ENCODE data around the gene CRYM. TPM values are rescaled to one million over a fixed set of nuclear protein-coding genes. Genes with fewer than 3 reads are reported as not detected.
"Not testable (repeated sequence)": the region's sequence is repeated elsewhere in the genome, so short reads cannot be mapped to it uniquely, and the experiment has no call there.

CRYM gene
- 7.2 TPM for total RNA-seq

DNA sequence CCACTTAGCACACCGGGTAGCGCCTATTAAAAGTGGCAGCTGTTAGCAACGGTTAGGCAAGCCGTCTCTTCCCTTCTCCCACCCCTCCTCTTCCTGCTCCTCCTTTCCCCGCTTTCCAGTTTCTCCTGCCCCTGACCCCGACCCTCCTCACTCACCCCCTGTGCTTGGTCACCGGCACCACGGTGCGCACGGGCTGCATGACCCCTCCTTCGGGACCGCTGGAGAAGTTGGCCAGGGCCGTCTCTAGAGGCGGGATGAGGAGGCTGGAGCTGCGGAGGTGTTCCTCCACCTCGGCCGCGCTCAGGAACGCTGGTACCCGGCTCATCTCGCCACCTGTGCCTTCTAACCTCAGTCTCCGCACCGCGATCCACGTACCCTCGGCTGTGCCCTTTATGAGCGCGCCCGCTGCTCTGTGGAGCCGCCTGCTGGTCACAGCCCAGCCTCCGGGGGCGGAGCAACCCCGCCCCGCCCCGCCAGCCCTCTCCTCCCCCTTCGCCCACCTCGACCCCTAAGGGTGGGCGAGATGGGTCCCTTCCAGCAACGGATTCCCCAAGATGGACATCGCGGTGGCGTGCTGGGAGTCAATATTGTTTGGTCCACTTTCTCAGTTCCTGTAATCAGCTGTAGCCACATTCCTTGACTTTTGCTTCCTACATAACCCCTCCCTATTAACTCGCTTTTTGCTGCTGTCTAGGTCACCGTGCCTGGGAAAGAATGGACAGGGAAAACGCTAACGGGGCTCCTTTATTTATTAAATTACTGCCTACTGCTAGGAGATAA is at the start of gene CRYM:
Gene CRYM (minus strand): TSS at position 364 of the 780 bp plus-strand sequence. CDS start 39 bp downstream, at position 325.
- DNase-seq (ENCODE audit: low spot score) (peak; percentile 79), ATAC-seq (peak; percentile 99)

GRCh38 chr16:21327046-21327445 is 49.0 kb upstream of the CRYM start:
- ATAC-seq (no peak), DNase-seq (ENCODE audit: low spot score) (no peak)

DNA sequence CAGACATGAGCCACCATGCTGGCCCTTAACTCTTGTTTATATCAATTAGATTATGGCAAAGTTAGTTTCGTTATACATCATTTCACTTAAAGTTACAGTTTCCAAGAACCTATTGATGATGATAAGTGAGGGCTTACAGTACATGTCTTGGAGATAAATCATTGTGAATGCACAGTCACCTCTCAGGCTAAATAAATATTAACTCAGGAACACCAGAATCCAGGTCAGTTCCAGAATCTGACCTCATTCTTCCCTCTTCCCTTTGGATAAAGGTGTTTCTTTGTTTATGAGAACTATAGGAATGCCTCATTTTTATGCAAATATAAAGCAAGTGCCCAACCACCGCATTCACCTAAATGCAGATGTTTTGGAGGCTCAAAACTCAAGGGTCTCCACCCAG is 48.4 kb upstream of the CRYM start:
- DNase-seq (ENCODE audit: low spot score) (no peak), ATAC-seq (peak; percentile 55)

DNA sequence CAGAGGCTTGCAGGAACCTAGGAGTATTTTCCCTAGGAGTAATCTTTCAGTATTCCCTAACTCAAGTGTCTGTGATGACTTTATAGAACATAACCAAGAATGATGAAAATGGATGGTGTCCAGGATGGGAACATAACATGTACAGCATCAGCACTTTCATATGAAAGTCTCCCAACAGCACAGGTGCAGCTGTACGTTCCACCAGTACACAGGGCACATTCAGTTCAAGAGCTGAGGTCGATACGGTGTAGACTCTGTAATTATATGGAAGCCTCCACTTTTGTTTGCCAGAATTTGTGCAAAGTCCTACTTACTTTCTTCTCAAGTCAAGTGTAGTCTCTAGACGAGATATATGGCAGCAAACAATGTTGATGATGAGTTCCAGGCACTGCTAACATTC is 46.2 kb upstream of the CRYM start:
- DNase-seq (ENCODE audit: low spot score) (no peak), ATAC-seq (no peak)

GRCh38 chr16:21322251-21322650 is 44.2 kb upstream of the CRYM start:
- DNase-seq (ENCODE audit: low spot score); ATAC-seq: not testable (repeated sequence)

DNA sequence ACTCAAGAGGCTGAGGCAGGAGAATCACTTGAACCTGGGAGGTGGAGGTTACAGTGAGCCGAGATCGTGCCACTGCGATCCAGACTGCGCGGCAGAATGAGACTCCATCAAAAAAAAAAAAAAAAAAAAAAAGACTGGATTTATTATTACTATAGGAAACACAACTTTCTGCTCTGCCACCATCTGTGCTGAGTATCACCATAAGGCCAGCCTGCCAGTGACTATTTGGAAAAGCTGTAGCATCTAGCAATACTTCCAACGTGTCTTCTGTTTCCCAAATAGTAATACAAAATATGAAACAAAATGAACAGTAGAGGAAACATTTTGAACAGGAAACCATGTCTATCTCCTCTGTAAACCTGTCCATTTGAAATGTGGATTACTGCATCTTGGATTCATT is 43.6 kb upstream of the CRYM start:
- no peak for ATAC-seq

DNA sequence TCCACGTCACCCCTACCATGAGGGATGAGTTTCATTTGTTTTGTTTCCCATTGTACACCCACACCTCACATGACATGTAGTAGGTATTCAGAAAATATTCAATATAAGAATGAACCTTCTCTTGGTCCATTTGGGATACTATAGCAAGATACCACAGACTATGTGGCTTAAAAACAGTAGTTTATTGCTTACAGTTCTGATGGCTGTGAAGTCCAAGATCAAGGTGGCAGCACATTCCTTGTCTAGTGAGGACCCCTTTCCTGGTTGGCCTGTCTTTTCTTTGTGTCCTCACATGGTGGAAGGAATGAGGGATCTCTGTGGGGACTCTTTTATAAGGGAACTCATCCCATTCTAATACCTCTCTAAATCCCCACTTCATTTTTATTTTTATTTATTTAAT is 36.2 kb upstream of the CRYM start:
- DNase-seq (ENCODE audit: low spot score) (no peak), ATAC-seq (no peak)

More for the DNA sequence above, 43.6 kb upstream of the CRYM start:
- no peak for DNase-seq (ENCODE audit: low spot score)

GRCh38 chr16:21312863-21313372 is 34.8 kb upstream of the CRYM start:
- not testable (repeated sequence) for DNase-seq (ENCODE audit: low spot score); ATAC-seq

DNA sequence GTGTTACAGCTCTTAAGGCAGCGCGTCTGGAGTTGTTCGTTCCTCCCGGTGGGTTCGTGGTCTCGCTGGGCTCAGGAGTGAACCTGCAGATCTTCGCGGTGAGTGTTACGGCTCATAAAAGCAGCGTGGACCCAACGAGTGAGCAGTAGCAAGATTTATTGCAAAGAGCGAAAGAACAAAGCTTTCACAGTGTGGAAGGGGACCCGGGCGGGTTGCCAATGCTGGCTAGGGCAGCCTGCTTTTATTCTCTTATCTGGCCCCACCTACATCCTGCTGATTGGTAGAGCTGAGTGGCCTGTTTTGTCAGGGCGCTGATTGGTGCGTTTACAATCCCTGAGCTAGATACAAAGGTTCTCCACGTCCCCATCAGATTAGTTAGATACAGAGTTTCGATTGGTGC is 34.0 kb upstream of the CRYM start:
- DNase-seq (ENCODE audit: low spot score); ATAC-seq: not testable (repeated sequence)

GRCh38 chr16:21306712-21307111 is 28.6 kb upstream of the CRYM start:
- DNase-seq (ENCODE audit: low spot score); ATAC-seq: not testable (repeated sequence)

DNA sequence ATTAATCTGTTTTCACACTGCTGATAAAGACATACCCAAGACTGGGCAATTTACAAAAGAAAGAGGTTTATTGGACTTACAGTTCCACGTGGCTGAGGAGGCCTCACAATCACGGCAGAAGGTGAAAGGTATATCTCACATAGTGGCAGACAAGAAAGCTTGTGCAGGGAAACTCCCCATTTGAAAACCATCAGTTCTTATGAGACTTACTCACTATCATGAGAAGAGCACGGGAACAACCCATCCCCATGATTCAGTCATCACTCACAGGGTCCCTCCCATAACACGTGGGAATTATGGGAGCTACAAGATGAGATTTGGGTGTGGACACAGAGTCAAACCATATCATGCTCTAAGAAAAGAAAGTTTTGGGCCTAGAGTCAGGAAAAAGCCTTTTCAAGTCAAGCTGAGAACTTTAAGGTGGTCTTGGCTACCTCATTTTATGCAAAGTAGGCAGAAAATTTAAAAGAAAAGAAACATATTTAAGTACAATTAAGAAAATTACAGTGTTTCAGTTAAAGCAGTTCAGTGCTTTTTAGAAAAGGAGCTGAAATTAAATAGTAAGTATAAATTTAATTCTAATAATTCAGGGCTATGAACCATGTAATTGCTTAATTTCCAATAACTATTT is 24.9 kb upstream of the CRYM start:
- DNase-seq (ENCODE audit: low spot score) (no peak), ATAC-seq (no peak)

GRCh38 chr16:21302454-21302853 is 24.4 kb upstream of the CRYM start:
- DNase-seq (ENCODE audit: low spot score) = no peak
- ATAC-seq = no peak

- DNase-seq (ENCODE audit: low spot score) (no peak), ATAC-seq (peak; percentile 2)
These were observed 23.8 kb upstream of the CRYM start for GRCh38 chr16:21301895-21302291.

- peak; percentile 79 for ATAC-seq
- DNase-seq (ENCODE audit: low spot score) = peak; percentile 75
These were observed 23.2 kb upstream of the CRYM start for GRCh38 chr16:21301168-21301894.

DNA sequence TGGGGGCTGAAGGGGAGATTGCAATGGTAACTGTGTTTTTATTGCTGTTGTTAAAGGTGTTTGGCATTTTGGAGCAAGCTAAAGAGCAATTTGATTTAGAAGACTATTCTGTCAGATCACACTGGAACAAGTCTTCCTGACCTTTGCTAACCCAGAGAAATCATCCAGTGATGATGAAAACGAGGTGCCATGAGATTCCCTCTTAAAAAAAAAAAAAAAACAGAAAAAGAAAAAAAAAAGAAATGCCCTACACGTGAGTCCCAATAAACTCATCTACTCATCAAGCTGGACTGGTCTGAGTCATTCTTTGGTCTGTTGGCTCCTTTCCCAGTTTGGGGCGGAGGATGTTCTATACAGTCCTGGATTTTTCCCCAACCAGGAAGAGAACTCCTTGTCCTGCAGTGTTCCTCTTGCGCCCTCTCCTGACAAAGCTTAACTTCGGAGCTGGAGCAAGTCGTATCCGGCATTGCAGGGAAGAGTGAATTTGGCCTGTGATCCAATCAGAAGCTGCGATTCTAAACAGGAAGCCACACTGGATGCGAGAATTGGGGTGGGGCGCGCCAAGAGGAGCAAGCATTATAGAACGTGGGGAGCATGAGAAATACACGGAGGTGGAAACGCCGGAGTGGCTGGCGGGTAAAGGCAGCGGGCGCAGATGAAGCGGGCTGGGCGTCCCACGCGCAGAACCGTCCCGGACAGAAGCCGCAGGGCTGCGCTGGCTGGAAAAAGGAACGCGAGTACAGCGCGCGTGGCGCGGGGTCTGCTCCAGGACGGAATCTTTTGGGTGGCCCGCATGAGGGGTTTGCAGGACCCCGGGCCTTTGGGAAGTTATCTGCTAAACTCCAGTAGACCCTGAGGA is 22.4 kb upstream of the CRYM start:
- ATAC-seq = peak; percentile 92
- DNase-seq (ENCODE audit: low spot score) = peak; percentile 96

- DNase-seq (ENCODE audit: low spot score); ATAC-seq: not testable (repeated sequence)
These were observed 11.7 kb upstream of the CRYM start for GRCh38 chr16:21289789-21290188.

- no peak for ATAC-seq
- DNase-seq (ENCODE audit: low spot score) = no peak
These were observed 7.2 kb upstream of the CRYM start for GRCh38 chr16:21285314-21285713.

DNA sequence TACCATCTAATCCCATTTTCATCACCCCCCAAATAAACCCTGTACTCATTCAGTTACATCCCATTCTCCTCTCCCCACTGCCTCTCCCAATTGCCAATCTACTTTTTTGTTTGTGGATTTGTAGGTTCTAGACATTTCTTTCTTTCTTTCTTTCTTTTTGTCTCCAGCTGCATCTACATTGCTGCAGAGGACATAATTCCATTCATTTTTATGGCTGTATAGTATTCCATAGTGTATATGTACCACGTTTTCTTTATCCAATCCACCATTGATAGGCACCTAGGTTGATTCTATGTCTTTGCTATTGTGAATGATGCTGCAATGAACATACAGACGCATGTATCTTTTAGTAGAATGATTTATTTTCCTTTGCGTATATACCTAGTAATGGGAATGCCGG is 6.3 kb upstream of the CRYM start:
- no peak for ATAC-seq
- no peak for DNase-seq (ENCODE audit: low spot score)

DNA sequence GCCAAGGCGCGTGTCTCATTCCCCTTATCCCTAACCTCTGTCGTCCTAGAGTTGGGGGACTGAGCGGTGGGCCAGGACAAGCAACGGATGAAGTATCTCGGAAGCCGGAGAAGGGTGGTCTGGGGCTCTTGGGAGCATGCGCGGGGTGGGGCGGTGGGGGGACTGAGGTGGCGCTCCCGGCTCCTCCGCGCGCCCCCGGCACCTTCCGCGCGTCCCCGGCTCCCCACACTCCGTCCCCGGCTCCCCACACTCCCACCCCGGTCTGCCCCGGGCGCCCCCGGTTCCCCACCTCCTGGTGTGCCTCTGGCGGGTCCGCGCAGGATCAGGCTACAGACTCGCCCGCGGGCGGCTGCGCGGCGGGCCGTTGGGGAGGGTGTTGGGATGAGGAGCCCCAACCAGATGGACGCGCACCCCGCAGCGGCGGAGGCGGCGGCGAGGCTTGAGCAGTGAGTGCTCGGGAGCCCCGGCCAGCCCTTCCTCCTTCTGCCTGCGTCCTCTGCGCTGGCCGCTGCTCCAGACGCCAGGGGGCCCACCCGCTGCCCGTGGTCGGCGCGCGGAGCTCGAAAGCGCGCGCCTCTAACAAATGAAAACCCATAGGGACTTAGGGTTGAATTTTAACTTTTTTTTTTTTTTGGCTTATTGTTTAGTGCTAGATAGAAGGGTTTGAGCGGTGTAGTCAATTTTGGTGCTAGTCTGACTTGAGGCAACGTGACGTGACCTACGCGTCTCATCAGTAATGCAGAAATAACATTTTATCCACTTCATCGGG is 5.6 kb upstream of the CRYM start:
- ATAC-seq (peak; percentile 87), DNase-seq (ENCODE audit: low spot score) (no peak)

Data from left lobe of liver (tissue), 2 donors.